ENCODE data around the gene TMEM33.
A peak's percentile ranks its signal among the peaks of the same experiment; 100 is the strongest.

The TMEM33 gene

DNA sequence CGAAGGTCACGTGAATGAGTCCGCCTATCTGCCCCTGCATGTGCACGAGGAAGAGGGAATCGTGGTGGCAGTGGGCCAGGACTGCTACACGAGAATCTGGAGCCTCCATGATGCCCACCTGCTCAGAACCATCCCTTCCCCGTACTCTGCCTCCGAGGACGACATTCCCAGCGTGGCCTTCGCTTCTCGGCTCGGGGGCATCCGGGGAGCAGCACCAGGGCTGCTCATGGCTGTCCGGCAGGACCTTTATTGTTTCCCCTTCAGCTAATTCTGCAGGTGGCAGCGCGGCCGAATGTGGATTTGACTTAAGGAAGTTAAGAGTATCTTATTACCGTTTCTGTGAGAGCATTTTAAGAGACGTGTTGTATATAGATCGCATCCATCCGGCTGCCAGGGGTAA is 47.5 kb downstream of the TMEM33 start:
- TF ChIP-seq, protein P1, sequence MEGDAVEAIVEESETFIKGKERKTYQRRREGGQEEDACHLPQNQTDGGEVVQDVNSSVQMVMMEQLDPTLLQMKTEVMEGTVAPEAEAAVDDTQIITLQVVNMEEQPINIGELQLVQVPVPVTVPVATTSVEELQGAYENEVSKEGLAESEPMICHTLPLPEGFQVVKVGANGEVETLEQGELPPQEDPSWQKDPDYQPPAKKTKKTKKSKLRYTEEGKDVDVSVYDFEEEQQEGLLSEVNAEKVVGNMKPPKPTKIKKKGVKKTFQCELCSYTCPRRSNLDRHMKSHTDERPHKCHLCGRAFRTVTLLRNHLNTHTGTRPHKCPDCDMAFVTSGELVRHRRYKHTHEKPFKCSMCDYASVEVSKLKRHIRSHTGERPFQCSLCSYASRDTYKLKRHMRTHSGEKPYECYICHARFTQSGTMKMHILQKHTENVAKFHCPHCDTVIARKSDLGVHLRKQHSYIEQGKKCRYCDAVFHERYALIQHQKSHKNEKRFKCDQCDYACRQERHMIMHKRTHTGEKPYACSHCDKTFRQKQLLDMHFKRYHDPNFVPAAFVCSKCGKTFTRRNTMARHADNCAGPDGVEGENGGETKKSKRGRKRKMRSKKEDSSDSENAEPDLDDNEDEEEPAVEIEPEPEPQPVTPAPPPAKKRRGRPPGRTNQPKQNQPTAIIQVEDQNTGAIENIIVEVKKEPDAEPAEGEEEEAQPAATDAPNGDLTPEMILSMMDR (IDR thresholded peaks at IDR 0.05) = no peak
- no peak overlapping the region for H3K4me3 ChIP-seq
- no peak overlapping the region for H3K27ac ChIP-seq
- no peak for DNase-seq (ENCODE audit: low spot score)

DNA sequence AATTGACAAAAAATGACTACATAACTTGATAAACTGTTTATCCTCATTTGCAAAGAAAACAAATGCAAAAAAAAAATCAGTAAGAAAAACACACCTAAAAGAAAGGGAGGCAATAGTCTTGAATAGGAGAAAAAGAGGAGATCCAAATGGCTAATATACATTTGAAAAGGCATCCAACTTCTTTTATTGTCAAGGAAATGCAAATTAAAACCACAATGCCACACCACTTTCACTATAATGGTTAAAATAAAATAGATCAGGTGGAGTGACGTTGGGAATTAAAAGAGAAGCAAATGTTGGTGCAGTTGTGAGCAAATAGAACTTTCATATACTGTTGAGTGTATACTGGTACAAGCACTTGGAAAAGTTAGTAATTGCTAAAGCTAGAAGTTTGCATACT is 49.9 kb downstream of the TMEM33 start:
- no peak overlapping the region for H3K4me3 ChIP-seq
- no peak for DNase-seq (ENCODE audit: low spot score)
- TF ChIP-seq, protein P1 (IDR thresholded peaks at IDR 0.05) = no peak
- H3K27ac ChIP-seq = no peak overlapping the region

DNA sequence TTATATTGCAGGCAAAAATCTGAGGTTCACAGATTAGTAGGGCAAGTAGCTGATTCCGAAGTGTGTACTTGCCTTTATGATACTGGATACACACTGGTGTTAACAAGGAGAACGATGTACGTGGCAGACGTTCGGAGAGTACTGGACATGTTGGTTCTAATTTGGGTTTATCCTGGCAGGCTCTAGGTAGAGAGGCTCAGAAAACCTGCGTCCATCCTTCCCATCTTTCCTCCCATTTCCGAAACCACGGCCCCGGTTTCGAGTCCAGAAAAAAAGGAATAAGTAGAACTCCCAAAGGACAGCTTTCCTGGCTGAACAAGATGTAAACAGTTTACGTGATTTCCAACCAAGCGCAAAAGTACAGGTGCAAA is 54.8 kb downstream of the TMEM33 start:
- TF ChIP-seq, protein P1 (IDR thresholded peaks at IDR 0.05) = no peak
- DNase-seq (ENCODE audit: low spot score) = no peak
- Histone ChIP-seq H3K27ac (peak overlapping the region; percentile 75 to 87), H3K4me3 (peak overlapping the region; percentile 93)

DNA sequence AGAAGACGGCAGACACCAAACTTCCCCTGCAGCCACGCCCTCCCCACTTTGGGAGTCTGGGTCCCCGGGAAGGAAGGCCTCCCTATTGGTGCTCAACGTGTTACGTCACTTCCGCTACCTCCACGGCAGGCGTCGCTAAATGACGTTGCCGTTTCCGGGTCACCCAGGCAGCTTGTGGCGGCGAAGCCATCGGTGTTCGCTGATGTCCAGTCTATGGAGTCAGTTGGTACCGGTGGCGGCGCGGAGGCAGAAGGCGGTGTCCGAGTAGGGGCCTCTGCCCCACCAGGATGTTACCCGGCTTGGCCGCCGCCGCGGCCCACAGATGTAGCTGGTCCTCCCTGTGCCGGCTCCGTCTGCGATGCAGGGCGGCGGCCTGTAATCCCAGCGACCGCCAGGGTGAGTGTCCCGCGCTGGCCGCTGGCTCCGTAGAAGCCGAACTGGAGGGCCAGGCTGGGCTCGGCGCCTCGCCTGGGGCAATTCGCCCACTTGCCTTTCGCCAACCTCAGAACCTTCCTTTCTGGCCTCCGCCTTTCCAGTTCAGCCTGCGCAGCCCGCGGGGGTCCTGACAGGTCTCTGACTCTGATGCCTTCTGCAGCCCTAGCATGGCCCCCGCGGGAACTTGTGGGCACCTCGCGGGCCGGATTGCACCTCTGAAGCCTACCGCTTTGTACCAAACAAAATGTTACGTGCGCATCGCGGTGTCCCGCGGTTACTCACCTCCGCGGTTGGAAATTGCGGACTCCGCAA is 55.3 kb downstream of the TMEM33 start, which contains the start of gene SLC30A9:
SLC30A9 (plus strand) TSS at position 166 of the 747 bp plus-strand sequence; CDS start at position 288, 122 bp downstream.
- TF ChIP-seq, protein P1 (IDR thresholded peaks at IDR 0.05) = no peak

DNA sequence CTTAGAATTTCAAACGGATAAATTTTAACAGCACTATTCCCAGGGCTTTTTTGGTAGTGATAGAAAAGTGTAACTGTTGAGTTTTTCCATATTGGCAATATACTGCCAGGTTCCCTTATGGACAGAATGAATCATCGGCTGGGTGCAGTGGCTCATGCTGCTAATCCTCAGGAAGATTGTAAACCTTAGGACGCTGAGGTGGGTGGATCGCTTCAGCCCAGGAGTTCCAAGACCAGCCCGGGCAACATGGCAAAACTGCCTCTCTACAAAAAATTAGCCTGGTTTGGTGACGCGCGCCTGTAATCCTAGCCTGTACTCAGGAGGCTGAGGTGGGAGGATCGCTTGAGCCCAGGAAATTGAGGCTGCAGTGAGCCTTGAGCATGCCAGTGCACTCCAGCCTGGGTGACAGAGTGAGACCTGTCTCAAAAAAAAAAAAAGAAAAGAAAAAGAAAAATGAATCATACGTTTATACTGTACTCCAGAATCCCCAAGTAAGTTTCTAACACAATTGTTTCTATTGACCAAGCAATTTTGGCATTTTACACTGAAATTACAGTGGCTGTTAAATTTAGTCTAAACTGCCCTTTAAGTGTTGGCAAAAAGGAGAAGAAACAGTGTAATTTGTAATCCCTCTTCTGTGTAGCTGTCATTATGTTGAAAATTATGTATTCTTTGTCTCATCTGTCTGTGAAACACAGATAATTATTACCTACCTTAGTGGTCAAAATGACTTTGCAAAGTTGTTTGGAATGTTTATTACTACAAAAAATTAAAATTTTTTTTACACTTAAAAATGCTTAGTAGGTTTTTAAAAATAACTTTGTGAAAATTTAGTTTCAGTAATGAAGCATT is 56.9 kb downstream of the TMEM33 start:
- TF ChIP-seq, protein P1 (IDR thresholded peaks at IDR 0.05) = no peak
- H3K4me3 ChIP-seq = peak overlapping the region; percentile 93

More for the DNA sequence above, 55.3 kb downstream of the TMEM33 start, which contains the start of gene SLC30A9:
- peak within 1 kb of the TSS; percentile 75 to 87 for H3K27ac ChIP-seq
- H3K4me3 ChIP-seq = peak within 1 kb of the TSS; percentile 93
- DNase-seq (ENCODE audit: low spot score) = peak; percentile 98

DNA sequence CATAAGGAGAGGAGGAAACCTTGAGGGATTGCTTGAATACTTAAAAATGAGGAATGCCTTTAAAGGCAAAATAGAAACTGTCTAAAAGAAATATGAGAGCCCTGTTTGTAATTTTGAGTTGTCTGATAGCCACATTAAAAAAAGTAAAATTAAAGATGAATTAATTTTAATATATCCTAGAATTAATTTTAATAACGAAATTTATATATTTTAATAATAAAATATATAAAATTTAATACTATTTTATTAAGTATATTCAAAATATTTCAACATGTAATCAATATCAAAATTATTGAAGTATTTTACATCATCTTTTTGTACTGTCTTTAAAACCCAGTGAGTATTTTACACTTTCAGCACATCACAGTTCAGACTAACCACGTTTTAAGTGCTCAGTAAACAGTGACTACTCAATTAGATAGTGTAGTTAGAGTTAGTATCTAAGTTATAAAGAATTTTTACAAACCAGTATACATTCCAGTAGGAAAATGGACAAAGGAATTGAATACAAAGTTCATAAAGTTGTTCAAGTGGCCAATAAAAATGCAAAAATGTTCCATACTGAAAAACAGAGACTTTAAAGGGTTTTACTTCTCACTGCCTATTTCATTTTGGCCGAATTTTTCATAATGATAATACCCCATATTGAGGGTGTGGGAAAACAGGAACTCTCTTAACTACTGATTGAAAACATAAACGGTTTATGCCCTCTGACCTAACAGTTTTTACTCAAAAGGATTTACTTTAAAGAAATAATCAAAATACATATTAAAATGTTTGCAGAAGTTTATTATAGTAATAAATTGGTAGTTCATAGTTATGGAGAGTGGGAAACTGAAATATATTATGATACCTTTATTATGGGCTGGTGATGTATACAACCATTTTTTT is 58.0 kb downstream of the TMEM33 start:
- Histone ChIP-seq H3K27ac (no peak overlapping the region), H3K4me3 (no peak overlapping the region)
- TF ChIP-seq, protein P1 (IDR thresholded peaks at IDR 0.05) = no peak
- no peak for DNase-seq (ENCODE audit: low spot score)

More for the DNA sequence above, 56.9 kb downstream of the TMEM33 start:
- DNase-seq (ENCODE audit: low spot score) = no peak
- H3K27ac ChIP-seq = no peak overlapping the region

Measured in coronary artery (tissue), 2 donors.